GM21786 (cell line): ENCODE results near the gene DCDC2.
"Not testable (repeated sequence)": the region's sequence is repeated elsewhere in the genome, so short reads cannot be mapped to it uniquely, and the experiment has no call there.

Experiments
- ATAC-seq: cut with Tn5 transposase; IDR thresholded peaks from one replicate; pipeline ENCODE4 v1.9.1; 2021; ENCODE audit not compliant: unreplicated experiment

The DCDC2 gene

GRCh38 chr6:24154121-24154520 is 203.7 kb downstream of the DCDC2 start:
- ATAC-seq, result no peak

- ATAC-seq, result no peak
Measured at GRCh38 chr6:24152014-24152413, 205.8 kb downstream of the DCDC2 start.

- no peak for ATAC-seq
Measured at GRCh38 chr6:24149836-24150235, 208.0 kb downstream of the DCDC2 start.

GRCh38 chr6:24149296-24149695 is 208.6 kb downstream of the DCDC2 start:
- no peak for ATAC-seq

GRCh38 chr6:24148684-24149083 is 209.2 kb downstream of the DCDC2 start:
- no peak for ATAC-seq

GRCh38 chr6:24148154-24148570 is 209.7 kb downstream of the DCDC2 start:
- no peak for ATAC-seq

- ATAC-seq, result no peak
Measured at GRCh38 chr6:24147511-24148153, 210.2 kb downstream of the DCDC2 start.

- ATAC-seq, result no peak
Measured at GRCh38 chr6:24146871-24147270, 211.0 kb downstream of the DCDC2 start.

GRCh38 chr6:24145690-24146131 is 212.1 kb downstream of the DCDC2 start:
- no peak for ATAC-seq

GRCh38 chr6:24142733-24143132 is 215.1 kb downstream of the DCDC2 start:
- ATAC-seq, result not testable (repeated sequence)

GRCh38 chr6:24140591-24140990 is 217.3 kb downstream of the DCDC2 start:
- no peak for ATAC-seq

GRCh38 chr6:24139639-24140038 is 218.2 kb downstream of the DCDC2 start:
- ATAC-seq, result no peak

GRCh38 chr6:24139080-24139479 is 218.8 kb downstream of the DCDC2 start:
- ATAC-seq, result no peak

GRCh38 chr6:24131751-24132150 is 226.1 kb downstream of the DCDC2 start:
- no peak for ATAC-seq

- ATAC-seq, result no peak
Measured at GRCh38 chr6:24127316-24127715, 230.5 kb downstream of the DCDC2 start.

GRCh38 chr6:24126586-24127192 is 231.2 kb downstream of the DCDC2 start:
- no peak for ATAC-seq

- no peak for ATAC-seq
Measured at GRCh38 chr6:24125980-24126379, 231.9 kb downstream of the DCDC2 start, which contains the start of gene NRSN1. NRSN1 (plus strand) TSS chr6:24126215; CDS start chr6:24134328, 8,113 bp downstream.

- ATAC-seq, result no peak
Measured at GRCh38 chr6:24122139-24122538, 235.7 kb downstream of the DCDC2 start.
